ENCODE measurements around the gene C5orf15. TPM values are rescaled to one million over a fixed set of nuclear protein-coding genes. Genes with fewer than 3 reads are reported as not detected.
A peak's percentile ranks its signal among the peaks of the same experiment; 100 is the strongest.

C5orf15 gene
- total and polyA plus RNA-seq, 9 of the 15 experiments (the other 6 are each of a cell fraction or from before 2014, with no cell fraction given): 23.3 to 50.7 (median 35.5) TPM

- TF ChIP-seq BRF2 (IDR thresholded peaks at IDR 0.05; ENCODE audit: borderline replicate concordance, insufficient read depth, insufficient read length): no peak
- no peak for TF ChIP-seq RBM22 (IDR thresholded peaks at IDR 0.05; ENCODE audit: low read depth, low read length, poor library complexity, severe bottlenecking)
- no peak for TF ChIP-seq CCNT2 (IDR thresholded peaks at IDR 0.05; ENCODE audit: borderline replicate concordance, extremely low read depth, insufficient read length, low read depth, low read length)
- TF ChIP-seq FOXK2 (conservative IDR thresholded peaks at IDR 0.05 in 1 of 2, IDR thresholded peaks at IDR 0.05 in 1 of 2; ENCODE audit: low read depth in 2 of 2): peak; percentile 81 to 87; a peak in 3 of 4 replicates
- TF ChIP-seq CREB3L1 (IDR thresholded peaks at IDR 0.05; ENCODE audit: borderline replicate concordance, low read depth): no peak
- TF ChIP-seq MGA (IDR thresholded peaks at IDR 0.05): no peak
- TF ChIP-seq TOE1 (IDR thresholded peaks at IDR 0.05; ENCODE audit: borderline replicate concordance): no peak
- no peak for TF ChIP-seq TOE1 (CRISPR knock-in tag; IDR thresholded peaks at IDR 0.05; ENCODE audit: borderline replicate concordance, low read depth)
- peak; percentile 24; the same call in 1 of the 2 replicates for TF ChIP-seq CEBPB (tag; IDR thresholded peaks at IDR 0.05)
- no peak for TF ChIP-seq ZNF316 (IDR thresholded peaks at IDR 0.05)
- TF ChIP-seq NR2C1 (IDR thresholded peaks at IDR 0.05): no peak
- TF ChIP-seq NR2C1 (tag; IDR thresholded peaks at IDR 0.05): 0 out of 2 replicates have a peak, but pooled peaks have one; percentile 45
Observed at GRCh38 chr5:133938039-133938821, 30.2 kb downstream of the C5orf15 start (continued).

All from K562 (cell line).